ENCODE measurements around the gene MORN3.

DNA sequence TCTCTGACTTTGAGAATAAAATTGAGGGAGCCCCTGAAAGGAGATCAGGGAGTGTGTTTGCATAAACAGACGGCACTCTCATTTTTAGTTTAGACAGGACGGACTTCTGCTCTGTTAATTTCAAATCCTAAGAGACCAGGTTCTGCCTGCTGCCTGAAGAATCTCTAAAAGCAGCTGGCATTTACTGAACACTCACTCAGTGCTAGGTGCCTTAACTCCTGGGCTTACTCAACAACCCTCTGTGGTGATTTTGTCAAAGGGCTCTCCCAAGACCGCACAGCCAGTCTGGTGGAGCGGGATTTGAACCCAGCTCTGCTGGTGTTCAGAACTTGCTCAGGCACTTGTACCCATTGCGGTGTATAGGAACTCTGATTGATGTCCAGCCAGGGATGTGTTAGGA is 40.9 kb downstream of the MORN3 start:
- no peak for TF ChIP-seq EZH2 (IDR thresholded peaks at IDR 0.05; ENCODE audit: insufficient read depth, poor library complexity, severe bottlenecking)
- TF ChIP-seq EZH2phosphoT487 (IDR thresholded peaks at IDR 0.05; ENCODE audit: insufficient read depth, low read depth) = no peak

Data from GM23248 (cell line).